Stimulated activated CD4-positive, alpha-beta T cell treated with anti-CD3 and anti-CD28 coated beads, Interleukin-1b, Interleukin-23, amount 100 ng/mL, for 48 hours (primary cell): ENCODE data around the gene MLF1.
A peak's percentile ranks its signal among the peaks of the same experiment; 100 is the strongest.

Source experiments
- DNase-seq: peaks from one replicate; pipeline ENCODE4 v3.0.0-alpha.2; 2020

MLF1 gene

DNA sequence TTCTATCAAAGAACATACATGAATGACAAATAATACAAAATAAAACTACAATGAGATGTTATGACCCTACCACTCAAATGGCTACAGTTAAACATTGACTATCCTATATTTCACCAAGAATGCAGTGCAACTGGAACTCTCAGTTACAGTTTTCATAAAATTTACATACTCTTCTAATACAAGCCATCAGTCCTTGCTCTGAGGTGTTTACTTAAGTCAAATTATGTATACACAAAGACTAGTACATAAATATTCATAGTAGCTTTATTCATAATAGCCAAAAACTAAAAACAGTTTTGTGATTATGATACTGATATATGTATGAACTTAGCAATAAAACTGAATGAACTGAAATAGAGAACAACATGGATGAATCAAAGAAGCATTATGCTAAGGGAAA is 19.2 kb downstream of the MLF1 start:
- DNase-seq: no peak

DNA sequence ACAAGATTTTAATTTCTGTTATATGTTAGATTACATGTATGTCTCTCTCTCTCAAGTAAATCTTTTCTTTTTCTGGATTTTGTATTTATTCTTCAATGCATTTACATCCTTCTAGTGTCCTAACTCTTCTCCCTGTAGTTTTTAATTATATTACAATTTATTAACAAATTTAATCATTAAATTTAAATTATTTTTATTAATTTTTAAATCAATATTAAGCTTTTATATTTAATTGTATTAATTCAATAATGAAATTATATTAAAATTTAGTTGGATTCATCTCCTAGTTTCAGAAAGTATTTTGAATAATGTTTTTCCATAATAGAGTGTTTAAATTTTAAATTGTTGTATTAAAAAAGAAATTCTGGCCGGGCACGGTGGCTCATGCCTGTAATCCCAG is 29.8 kb downstream of the MLF1 start:
- DNase-seq: no peak

GRCh38 chr3:158602227-158602626 is 31.2 kb downstream of the MLF1 start:
- DNase-seq: no peak

DNA sequence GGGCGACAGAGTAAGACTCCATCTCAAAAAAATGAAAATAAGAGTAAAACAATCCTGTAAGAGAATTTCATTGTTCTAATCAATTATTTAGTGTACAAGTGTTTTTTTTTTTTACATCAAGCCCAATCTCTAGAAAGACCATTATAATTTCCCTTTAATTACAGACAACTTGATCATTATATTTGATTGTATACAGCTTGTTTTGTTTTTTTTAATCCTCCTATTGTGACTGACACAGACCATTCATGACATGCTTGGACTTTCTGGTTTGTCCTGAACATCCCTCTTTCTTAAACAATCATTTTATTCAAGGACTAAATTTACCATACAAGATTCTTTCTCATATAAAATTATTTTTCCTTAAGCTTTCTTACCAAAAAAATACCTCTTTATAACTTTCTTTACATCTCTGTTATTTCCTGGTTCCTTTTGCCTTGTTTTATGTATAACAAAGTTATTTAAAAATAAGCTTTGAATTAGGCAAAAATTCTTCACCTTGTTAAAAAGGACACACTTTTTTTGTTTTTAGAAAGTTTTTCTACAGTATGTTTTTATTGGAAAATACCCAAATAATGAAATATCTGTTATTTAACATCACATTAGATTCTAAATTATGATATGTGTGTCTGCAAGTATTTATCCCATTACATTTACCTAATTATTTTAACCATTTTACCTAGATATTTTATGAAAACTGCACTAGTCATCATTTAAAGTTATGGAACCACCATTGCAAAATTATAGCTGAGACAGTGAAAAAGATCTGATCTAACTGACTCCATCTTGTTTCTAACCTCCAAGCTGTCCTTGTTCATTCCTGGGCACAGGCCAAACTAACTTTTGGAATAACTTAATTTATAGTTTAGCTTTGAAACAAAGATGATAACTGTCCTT is 47.2 kb downstream of the MLF1 start:
- DNase-seq: no peak

GRCh38 chr3:158625881-158626280 is 54.9 kb downstream of the MLF1 start:
- no peak for DNase-seq

DNA sequence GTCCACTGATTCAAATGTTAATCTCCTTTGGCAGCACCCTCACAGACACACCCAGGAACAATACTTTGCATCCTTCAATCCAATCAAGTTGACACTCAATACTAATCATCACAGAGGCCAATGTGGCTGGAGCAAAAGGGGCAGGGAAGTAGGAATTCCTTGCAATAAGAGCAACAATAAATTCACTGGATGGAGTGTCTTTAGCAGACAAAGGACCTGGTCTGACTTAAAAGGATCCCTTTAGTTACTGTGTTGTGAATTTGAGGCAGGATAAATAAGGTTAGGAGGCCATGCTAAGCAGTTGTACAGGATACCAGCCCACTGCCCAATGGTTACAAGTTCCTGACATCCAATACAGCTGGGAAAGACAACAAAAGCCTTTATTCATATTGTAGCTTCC is 61.0 kb downstream of the MLF1 start:
- no peak for DNase-seq

DNA sequence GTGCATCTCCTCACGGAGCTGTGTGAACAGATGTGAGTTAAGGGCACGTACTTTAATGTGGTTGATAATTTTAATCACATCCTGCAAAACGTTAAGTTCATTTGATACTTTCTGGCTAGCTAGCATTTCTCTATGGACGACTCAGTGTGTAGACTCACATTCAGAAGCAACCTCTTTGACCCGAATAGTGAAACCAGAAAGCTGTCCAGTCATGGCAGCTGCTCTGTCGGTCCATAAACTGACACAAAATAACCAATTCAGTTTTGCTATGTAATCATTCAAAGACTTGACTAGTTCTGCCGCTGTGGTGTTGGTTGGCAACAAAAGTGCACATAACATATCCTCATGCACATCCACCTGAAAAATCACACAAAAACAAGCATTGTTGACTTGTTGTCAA is 69.7 kb downstream of the MLF1 start:
- no peak for DNase-seq

GRCh38 chr3:158642005-158642404 is 71.0 kb downstream of the MLF1 start:
- DNase-seq: no peak

DNA sequence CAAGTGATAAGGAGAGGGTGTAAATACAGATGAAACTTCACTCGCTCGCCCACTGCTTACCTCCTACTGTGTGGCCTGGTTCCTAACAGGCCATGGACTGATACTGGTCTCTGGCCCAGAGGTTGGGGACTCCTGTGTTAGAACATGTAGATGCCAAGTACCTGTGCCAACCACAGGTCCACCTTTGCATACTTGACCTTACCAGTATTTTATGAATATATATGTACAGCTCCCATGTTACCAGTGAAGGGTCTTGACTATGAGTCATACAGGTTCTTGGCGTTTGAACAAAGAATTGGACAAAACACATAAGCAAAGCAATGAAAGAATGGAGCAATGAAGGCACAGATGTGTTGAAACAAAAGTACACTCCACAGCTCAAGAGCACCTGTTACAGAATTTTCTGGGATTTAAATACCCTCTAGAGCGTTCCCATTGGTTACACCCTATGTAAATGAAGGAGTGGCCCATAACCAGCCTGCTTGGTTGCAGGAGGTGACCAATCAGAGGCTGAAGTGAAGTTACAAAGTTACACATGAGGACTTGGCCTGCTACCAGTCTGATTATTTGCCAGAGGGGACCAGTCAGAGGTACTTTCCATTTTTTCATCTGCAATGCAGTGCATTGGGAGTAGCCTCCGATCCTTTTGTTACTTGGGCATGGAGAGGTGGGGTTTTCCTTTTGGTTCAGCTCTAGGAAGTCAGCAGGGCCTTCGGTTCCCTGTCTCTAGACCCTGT is 71.6 kb downstream of the MLF1 start:
- no peak for DNase-seq

- DNase-seq: peak; percentile 89
These were observed 73.4 kb downstream of the MLF1 start, which contains the start of gene GFM1 for GRCh38 chr3:158644345-158644908. Gene GFM1, plus strand, starts transcription at chr3:158644527. Its CDS starts 108 bp downstream, at chr3:158644635.

DNA sequence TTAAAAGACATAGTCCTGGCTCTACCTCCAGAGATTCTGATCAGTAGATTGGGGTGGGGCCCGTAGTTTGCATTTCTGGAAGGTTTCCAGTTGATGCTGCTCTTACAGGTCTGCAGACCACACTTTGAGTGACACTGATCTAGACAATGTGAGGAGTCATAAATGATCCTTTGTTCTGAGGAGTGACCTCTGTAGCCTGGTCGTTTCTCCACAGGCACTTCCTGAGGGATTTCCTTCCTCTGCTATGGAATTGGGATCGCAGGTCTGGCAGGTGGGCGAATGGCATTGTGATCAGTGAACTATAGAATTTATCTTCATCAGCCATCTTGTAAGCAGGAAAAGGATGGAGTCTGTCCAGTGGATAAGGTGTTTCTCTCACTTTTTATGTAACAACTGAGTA is 78.8 kb downstream of the MLF1 start:
- DNase-seq: no peak

- DNase-seq: no peak
These were observed 80.2 kb downstream of the MLF1 start for GRCh38 chr3:158651192-158651591.

DNA sequence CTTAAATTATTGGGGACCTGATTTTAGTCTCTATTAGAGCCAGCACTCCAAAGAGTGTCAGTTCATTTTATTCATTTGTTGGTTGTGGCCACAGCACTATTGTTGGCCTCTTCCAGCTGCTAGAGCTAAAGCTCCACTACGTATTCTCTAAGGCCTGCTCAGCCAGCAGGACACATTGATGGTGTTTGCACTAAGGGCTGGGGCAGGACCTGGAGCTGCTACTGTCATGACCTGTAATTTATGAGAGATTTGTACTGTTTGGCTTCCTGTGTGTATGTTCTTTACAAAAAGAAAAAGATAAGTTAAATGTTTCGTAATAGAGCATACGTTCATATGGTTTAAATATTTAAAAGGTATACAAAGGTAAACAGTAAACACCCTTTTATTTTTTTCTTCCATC is 81.5 kb downstream of the MLF1 start:
- no peak for DNase-seq
